Fibroblast of villous mesenchyme (primary cell): ENCODE results near the gene ABCA2. TPM values are rescaled to one million over a fixed set of nuclear protein-coding genes. Genes with fewer than 3 reads are reported as not detected.

Source experiments
- DNase-seq: peaks from one replicate; pipeline ENCODE4 v3.0.0-alpha.2; 2010; ENCODE audit warnings: low read depth
- H3K4me3 ChIP-seq: 2 replicates; pipeline ENCODE4 v1.5.1; 2011; ENCODE audit warnings: low read depth, mild to moderate bottlenecking, low read length
- CTCF ChIP-seq: IDR thresholded peaks from 2 replicates; pipeline ENCODE4 v1.5.1; 2012; ENCODE audit warnings: low read depth, mild to moderate bottlenecking, low read length; ENCODE audit not compliant: insufficient read depth
- total RNA-seq: library from RNA; depleted of rRNA; stranded (reverse); fragments of >200 nt; gene quantifications from 2 replicates; pipeline ENCODE4 v1.2.3, GENCODE V29; 2012

The ABCA2 gene
- total RNA-seq, 1 donor, result 14.7 TPM

GRCh38 chr9:137021979-137022661 is 5.9 kb downstream of the ABCA2 start:
- peak; percentile 57 for DNase-seq
- no peak for TF ChIP-seq CTCF
- no peak overlapping the region for H3K4me3 ChIP-seq

- no peak for DNase-seq
- no peak overlapping the region for H3K4me3 ChIP-seq
- no peak for TF ChIP-seq CTCF
Observed at GRCh38 chr9:137021568-137021978, 6.5 kb downstream of the ABCA2 start.

DNA sequence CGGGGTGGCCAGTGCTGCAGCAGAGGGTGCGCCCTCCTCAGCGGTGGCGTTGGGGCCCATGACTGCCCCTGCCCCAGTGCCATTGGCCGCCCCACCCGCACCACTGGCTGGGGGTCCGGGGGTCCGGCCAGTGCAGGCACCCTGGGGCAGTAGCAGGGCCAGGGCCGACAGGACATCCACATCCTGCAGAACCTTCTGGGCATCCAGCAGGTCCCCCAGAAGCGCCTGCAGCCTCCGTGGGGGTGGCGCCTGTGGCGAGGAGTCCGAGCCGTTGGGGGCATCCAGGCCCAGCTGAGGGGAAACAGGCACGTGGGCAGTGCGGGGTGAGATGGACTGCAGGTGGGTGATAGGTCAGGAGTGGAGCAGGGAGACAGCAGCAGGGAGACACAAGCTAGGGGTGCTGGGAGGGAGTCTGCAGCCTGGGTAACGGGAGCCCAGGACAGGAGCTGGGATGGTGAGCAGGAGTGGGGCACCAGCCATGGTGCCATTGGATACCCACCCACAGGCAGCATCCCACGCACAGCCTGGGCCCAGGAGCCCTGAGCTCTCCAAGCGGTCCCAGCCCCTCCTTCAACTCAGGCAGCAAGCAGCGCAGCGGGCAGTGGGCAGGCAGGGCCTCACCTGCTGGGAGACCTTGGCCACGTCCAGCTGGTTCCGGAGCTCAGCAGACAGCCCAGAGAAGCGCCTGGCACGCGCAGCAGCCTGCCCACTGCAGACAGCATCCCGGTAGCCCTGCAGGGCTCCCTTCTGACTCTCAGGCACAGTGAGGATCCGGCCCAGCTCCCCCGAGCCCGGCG is 7.1 kb downstream of the ABCA2 start:
- H3K4me3 ChIP-seq, result no peak overlapping the region
- TF ChIP-seq CTCF, result no peak
- DNase-seq, result no peak

DNA sequence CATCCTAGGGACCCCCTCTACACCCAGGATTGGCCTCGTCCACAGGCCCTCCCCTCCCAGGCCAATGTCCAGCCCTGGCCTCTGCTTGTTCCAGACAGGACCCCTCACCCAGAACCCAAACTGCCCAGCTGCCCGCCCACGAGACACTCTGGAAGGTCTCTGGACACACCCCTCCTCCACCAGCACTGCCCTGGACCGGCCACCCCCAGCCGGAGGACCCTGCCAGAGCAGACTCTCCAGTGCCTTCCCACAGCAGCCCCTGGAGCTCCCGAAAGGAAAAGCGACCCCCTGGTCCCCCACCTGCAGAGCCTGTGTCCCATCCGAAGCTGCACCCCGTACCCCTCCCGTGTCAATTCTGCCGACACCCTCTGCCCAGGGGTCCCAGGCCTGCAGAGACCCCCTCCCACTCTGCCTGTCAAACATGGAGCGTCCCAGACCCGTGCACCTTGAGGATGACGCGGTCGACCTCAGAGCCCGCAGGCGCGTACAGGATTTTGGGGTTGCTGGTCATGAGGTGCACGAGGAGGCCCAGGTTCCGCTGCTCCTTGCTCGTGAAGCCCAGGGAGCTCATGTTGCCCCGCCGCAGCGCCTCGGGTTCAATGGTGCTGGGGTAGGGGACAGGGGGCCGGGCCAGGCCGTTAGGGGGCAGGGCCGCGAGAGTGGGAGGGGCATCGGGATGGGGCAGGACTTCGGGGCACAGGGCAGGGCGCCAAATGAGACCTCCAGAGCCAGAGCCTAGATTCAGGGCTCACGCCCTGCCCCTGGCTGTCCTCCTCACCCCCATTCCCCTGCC is 8.0 kb downstream of the ABCA2 start:
- DNase-seq, result no peak
- H3K4me3 ChIP-seq, result no peak overlapping the region
- no peak for TF ChIP-seq CTCF

- H3K4me3 ChIP-seq, result no peak overlapping the region
- DNase-seq, result no peak
- TF ChIP-seq CTCF, result no peak
Observed at GRCh38 chr9:137018761-137019559, 9.1 kb downstream of the ABCA2 start.
